Stomach (tissue), 4 donors: Measurements from ENCODE around the gene TMPRSS4.

Experiments
- POLR2AphosphoS5 ChIP-seq, 3 donors: sonication (generic); formaldehyde crosslinking; IDR thresholded peaks; one replicate each; pipeline ENCODE4 v1.6.1; 2016; ENCODE audit warnings: antibody characterized with exemption in 3 of 3
- TF ChIP-seq, protein P1 (sequence below), 7 experiments: fragments of 450-650 bp in 4 of 7; fragments of 200-600 bp in 3 of 7; sonication (generic) in 3 of 7; IDR thresholded peaks; one replicate each; pipeline ENCODE4 v1.5.1; 2016 to 2019; ENCODE audit warnings: antibody characterized with exemption in 7 of 7, control low read depth in 2 of 7, mild to moderate bottlenecking in 1 of 7

DNA sequence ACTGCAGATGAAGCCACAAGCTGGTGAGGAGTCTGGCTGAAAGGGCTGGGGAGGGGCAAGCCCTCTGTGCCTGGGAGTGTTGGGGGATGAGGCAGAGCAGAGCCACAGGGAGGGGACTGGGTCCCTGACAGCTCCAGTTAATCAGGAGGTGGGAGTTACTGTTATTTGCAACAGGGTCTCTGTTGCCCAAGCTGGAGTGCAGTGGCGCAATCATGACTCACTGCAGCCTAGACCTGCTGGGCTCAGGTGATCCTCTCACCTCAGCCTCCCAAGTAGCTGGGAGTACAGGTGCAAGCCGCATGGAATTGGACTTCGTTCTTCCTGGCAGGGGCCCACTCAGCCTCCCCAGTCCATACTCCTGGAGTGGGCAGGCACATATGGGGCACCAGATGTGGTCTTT, 91.9 kb downstream of the TMPRSS4 start:
- TF ChIP-seq, protein P1, sequence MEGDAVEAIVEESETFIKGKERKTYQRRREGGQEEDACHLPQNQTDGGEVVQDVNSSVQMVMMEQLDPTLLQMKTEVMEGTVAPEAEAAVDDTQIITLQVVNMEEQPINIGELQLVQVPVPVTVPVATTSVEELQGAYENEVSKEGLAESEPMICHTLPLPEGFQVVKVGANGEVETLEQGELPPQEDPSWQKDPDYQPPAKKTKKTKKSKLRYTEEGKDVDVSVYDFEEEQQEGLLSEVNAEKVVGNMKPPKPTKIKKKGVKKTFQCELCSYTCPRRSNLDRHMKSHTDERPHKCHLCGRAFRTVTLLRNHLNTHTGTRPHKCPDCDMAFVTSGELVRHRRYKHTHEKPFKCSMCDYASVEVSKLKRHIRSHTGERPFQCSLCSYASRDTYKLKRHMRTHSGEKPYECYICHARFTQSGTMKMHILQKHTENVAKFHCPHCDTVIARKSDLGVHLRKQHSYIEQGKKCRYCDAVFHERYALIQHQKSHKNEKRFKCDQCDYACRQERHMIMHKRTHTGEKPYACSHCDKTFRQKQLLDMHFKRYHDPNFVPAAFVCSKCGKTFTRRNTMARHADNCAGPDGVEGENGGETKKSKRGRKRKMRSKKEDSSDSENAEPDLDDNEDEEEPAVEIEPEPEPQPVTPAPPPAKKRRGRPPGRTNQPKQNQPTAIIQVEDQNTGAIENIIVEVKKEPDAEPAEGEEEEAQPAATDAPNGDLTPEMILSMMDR (IDR thresholded peaks at IDR 0.05), result no peak
- no peak for TF ChIP-seq POLR2AphosphoS5 (IDR thresholded peaks at IDR 0.05)
